GM10266 (cell line): ENCODE measurements around the gene DZIP1.

Experiments
- DNase-seq: peaks from one replicate; pipeline ENCODE4 v3.0.0; 2012; ENCODE audit errors: extremely low spot score
- CTCF ChIP-seq: IDR thresholded peaks from 2 replicates; pipeline ENCODE4 v1.5.1; 2012; ENCODE audit warnings: mild to moderate bottlenecking, low read depth; ENCODE audit not compliant: control insufficient read depth, insufficient read depth; ENCODE audit errors: missing control alignments

The DZIP1 gene

GRCh38 chr13:95626768-95627167 is 17.7 kb downstream of the DZIP1 start:
- no peak for TF ChIP-seq CTCF
- DNase-seq, result no peak

DNA sequence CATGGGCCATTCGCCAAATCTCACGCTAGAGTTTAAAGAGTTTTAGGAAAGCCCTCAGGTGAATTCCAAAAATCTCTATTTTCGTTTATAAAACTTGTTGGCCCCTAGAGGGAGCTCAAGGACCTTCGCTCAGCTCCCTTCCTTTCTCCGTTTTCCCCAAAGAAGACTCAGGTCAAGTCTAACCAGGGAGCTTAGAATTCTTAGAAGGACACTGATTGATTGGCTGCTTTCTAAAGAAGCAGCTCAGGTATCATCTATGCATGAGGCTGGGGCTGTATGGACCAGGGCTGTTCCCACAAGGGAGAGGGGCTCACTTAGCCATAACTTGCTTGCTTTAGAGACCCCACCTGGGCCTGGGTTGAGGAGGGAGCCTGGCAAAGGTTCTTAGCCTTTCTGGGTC is 20.5 kb downstream of the DZIP1 start:
- peak; percentile 62 for TF ChIP-seq CTCF

GRCh38 chr13:95623141-95623540 is 21.4 kb downstream of the DZIP1 start:
- no peak for TF ChIP-seq CTCF
- DNase-seq, result no peak

More for the DNA sequence above, 20.5 kb downstream of the DZIP1 start:
- peak; percentile 57 for DNase-seq

GRCh38 chr13:95620825-95621498 is 23.5 kb downstream of the DZIP1 start:
- DNase-seq, result no peak
- TF ChIP-seq CTCF, result no peak

- no peak for DNase-seq
- no peak for TF ChIP-seq CTCF
Measured at GRCh38 chr13:95620030-95620824, 24.3 kb downstream of the DZIP1 start.

GRCh38 chr13:95615539-95615938 is 29.0 kb downstream of the DZIP1 start:
- no peak for DNase-seq

More at GRCh38 chr13:95615539-95615938, 29.0 kb downstream of the DZIP1 start:
- TF ChIP-seq CTCF, result no peak
